Endodermal cell (in vitro differentiated cells): ENCODE measurements around the gene RBM4B. TPM values are rescaled to one million over a fixed set of nuclear protein-coding genes. Genes with fewer than 3 reads are reported as not detected.

Experiments used
- DNase-seq: peaks from one replicate; pipeline ENCODE4 v3.0.0-alpha.2; 2017
- H3K27ac ChIP-seq: 2 replicates; pipeline ENCODE4 v1.5.1; 2013; ENCODE audit warnings: mild to moderate bottlenecking, low read depth, low read length, moderate library complexity
- H3K27me3 ChIP-seq: 2 replicates; pipeline ENCODE4 v1.6.1; 2013; ENCODE audit warnings: mild to moderate bottlenecking, low read length, moderate library complexity; ENCODE audit not compliant: insufficient read depth, control insufficient read depth, poor library complexity, severe bottlenecking
- H3K36me3 ChIP-seq: 2 replicates; pipeline ENCODE4 v1.7.0; 2013; ENCODE audit warnings: mild to moderate bottlenecking, low read length, moderate library complexity; ENCODE audit not compliant: control insufficient read depth, insufficient read depth
- H3K4me1 ChIP-seq: one replicate; pipeline ENCODE4 v1.7.0; 2013; ENCODE audit warnings: low read length; ENCODE audit not compliant: control insufficient read depth, insufficient read depth
- H3K4me3 ChIP-seq: 2 replicates; pipeline ENCODE4 v1.5.1; 2013; ENCODE audit warnings: mild to moderate bottlenecking, low read length, moderate library complexity
- H3K9ac ChIP-seq: 2 replicates; pipeline ENCODE4 v1.6.1; 2013; ENCODE audit warnings: mild to moderate bottlenecking, low read length, moderate library complexity; ENCODE audit not compliant: poor library complexity, severe bottlenecking; ENCODE audit errors: extremely low read depth
- H3K9me3 ChIP-seq: 2 replicates; pipeline ENCODE4 v1.6.1; 2013; ENCODE audit warnings: mild to moderate bottlenecking, low read length, moderate library complexity; ENCODE audit not compliant: control insufficient read depth
- H3K27ac Mint-ChIP-seq: 2 replicates; pipeline ENCODE4 v1.8.0; 2020; ENCODE audit warnings: mixed read lengths
- H3K27me3 Mint-ChIP-seq: 2 replicates; pipeline ENCODE4 v1.8.0; 2021; ENCODE audit warnings: mild to moderate bottlenecking, mixed read lengths; ENCODE audit not compliant: insufficient read depth
- H3K36me3 Mint-ChIP-seq: 2 replicates; pipeline ENCODE4 v1.8.0; 2020; ENCODE audit warnings: low read depth, mixed read lengths
- H3K4me1 Mint-ChIP-seq: 2 replicates; pipeline ENCODE4 v1.8.0; 2020; ENCODE audit warnings: mixed read lengths
- H3K4me3 Mint-ChIP-seq: 2 replicates; pipeline ENCODE4 v1.8.0; 2020; ENCODE audit warnings: mild to moderate bottlenecking, moderate library complexity, mixed read lengths
- H3K9me3 Mint-ChIP-seq: 2 replicates; pipeline ENCODE4 v1.8.0; 2020; ENCODE audit warnings: mild to moderate bottlenecking, mixed read lengths
- CTCF ChIP-seq: fragments of 200-600 bp; sonication (generic); conservative IDR thresholded peaks from 2 replicates; pipeline ENCODE4 v1.5.0; 2021; ENCODE audit warnings: antibody characterized with exemption, mild to moderate bottlenecking
- WGBS, 2 experiments: methylation state at CpG; one replicate each; pipeline versions ENCODE4 v1.1.5 to v1.1.7; 2013; ENCODE audit warnings: missing lambda C conversion rate in 2 of 2, mixed read lengths in 1 of 2; ENCODE audit not compliant: insufficient coverage in 1 of 2, insufficient read length in 1 of 2; 5-methylcytosine and 5-hydroxymethylcytosine counted together
- total RNA-seq, 2 donors: library from RNA; stranded (reverse); fragmentation: NEBNext Ultra II Directional in 1 of 2; extraction: Animal tissue kit (Norgen Biotek cat#: 25700) in 1 of 2; gene quantifications; 2 replicates in 1 of 2; 3 replicates in 1 of 2; pipeline ENCODE4 v1.2.1, GENCODE V29; 2021

Gene RBM4B
- total RNA-seq, 2 donors from 2014 or later = 23.3 to 28.5 TPM

- H3K36me3 Mint-ChIP-seq = peaks cover 16% of the 10 kb centered on the region
- Histone ChIP-seq H3K4me3 (no peak overlapping the region), H3K27ac (no peak overlapping the region), H3K9me3 (no peaks in the 10 kb centered on the region), H3K9ac (no peak overlapping the region), H3K36me3 (peaks cover 32% of the 10 kb centered on the region), H3K27me3 (no peaks in the 10 kb centered on the region), H3K4me1 (no peaks in the 10 kb centered on the region)
- H3K27me3 Mint-ChIP-seq = no peaks in the 10 kb centered on the region
- no peaks in the 10 kb centered on the region for H3K4me1 Mint-ChIP-seq
- no peak for TF ChIP-seq CTCF
- H3K4me3 Mint-ChIP-seq = no peak overlapping the region
- peak; percentile 56 for DNase-seq
- H3K27ac Mint-ChIP-seq = peak overlapping the region; percentile 3
- H3K9me3 Mint-ChIP-seq = no peaks in the 10 kb centered on the region
- WGBS, 2 experiments = 93 to 97% methylated on average over 4 to 26 of the region's 26 CpGs
These were observed 40.8 kb upstream of the RBM4B start for GRCh38 chr11:66718320-66718971.

- Histone ChIP-seq H3K36me3 (peaks cover 36% of the 10 kb centered on the region), H3K27me3 (no peaks in the 10 kb centered on the region), H3K9me3 (no peaks in the 10 kb centered on the region), H3K4me3 (no peak overlapping the region), H3K4me1 (no peaks in the 10 kb centered on the region), H3K9ac (no peak overlapping the region), H3K27ac (no peak overlapping the region)
- no peaks in the 10 kb centered on the region for H3K9me3 Mint-ChIP-seq
- H3K36me3 Mint-ChIP-seq = peaks cover 18% of the 10 kb centered on the region
- H3K27ac Mint-ChIP-seq = peak overlapping the region; percentile 3
- WGBS, 2 experiments = 92 to 94% methylated on average over 13 to 14 of the region's 14 CpGs
- no peak overlapping the region for H3K4me3 Mint-ChIP-seq
- no peaks in the 10 kb centered on the region for H3K4me1 Mint-ChIP-seq
- no peaks in the 10 kb centered on the region for H3K27me3 Mint-ChIP-seq
- TF ChIP-seq CTCF = no peak
- DNase-seq = no peak
These were observed 40.2 kb upstream of the RBM4B start for GRCh38 chr11:66717925-66718319.

- H3K4me3 ChIP-seq = no peak overlapping the region
- H3K36me3 Mint-ChIP-seq = peaks cover 21% of the 10 kb centered on the region
These were observed 39.3 kb upstream of the RBM4B start for GRCh38 chr11:66716996-66717395.

More at GRCh38 chr11:66716996-66717395, 39.3 kb upstream of the RBM4B start:
- H3K4me1 ChIP-seq = no peaks in the 10 kb centered on the region
- no peak for TF ChIP-seq CTCF
- Mint-ChIP-seq H3K4me1 (no peaks in the 10 kb centered on the region), H3K27me3 (no peaks in the 10 kb centered on the region), H3K4me3 (no peak overlapping the region), H3K27ac (peak overlapping the region; percentile 1), H3K9me3 (no peaks in the 10 kb centered on the region)
- no peak for DNase-seq
- H3K9me3 ChIP-seq = no peaks in the 10 kb centered on the region
- H3K36me3 ChIP-seq = peaks cover 36% of the 10 kb centered on the region
- WGBS, 2 experiments = 84 to 94% methylated on average over 2 to 3 of the region's 3 CpGs
- H3K27me3 ChIP-seq = no peaks in the 10 kb centered on the region
- no peak overlapping the region for H3K9ac ChIP-seq
- H3K27ac ChIP-seq = no peak overlapping the region
